ENCODE results near the gene SMOC2. TPM values are rescaled to one million over a fixed set of nuclear protein-coding genes. Genes with fewer than 3 reads are reported as not detected.

SMOC2 gene
- total and polyA plus RNA-seq, 2 experiments from 2014 or later, result 1.9 to 3.2 TPM

GRCh38 chr6:168709991-168710390, 269.0 kb downstream of the SMOC2 start:
- H3K27ac ChIP-seq, result no peak overlapping the region
- DNase-seq (ENCODE audit: low read depth in 1 of 2, low spot score in 1 of 2), result no peak
- H3K36me3 ChIP-seq, result no peaks in the 10 kb centered on the region
- TF ChIP-seq, protein P1, sequence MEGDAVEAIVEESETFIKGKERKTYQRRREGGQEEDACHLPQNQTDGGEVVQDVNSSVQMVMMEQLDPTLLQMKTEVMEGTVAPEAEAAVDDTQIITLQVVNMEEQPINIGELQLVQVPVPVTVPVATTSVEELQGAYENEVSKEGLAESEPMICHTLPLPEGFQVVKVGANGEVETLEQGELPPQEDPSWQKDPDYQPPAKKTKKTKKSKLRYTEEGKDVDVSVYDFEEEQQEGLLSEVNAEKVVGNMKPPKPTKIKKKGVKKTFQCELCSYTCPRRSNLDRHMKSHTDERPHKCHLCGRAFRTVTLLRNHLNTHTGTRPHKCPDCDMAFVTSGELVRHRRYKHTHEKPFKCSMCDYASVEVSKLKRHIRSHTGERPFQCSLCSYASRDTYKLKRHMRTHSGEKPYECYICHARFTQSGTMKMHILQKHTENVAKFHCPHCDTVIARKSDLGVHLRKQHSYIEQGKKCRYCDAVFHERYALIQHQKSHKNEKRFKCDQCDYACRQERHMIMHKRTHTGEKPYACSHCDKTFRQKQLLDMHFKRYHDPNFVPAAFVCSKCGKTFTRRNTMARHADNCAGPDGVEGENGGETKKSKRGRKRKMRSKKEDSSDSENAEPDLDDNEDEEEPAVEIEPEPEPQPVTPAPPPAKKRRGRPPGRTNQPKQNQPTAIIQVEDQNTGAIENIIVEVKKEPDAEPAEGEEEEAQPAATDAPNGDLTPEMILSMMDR (IDR thresholded peaks at IDR 0.05; ENCODE audit: low read depth, low read length), result no peak
- no peak overlapping the region for H3K4me3 ChIP-seq
- no peaks in the 10 kb centered on the region for H3K4me1 ChIP-seq (ENCODE audit: low read depth)
- no peaks in the 10 kb centered on the region for H3K9me3 ChIP-seq (ENCODE audit: low read depth)
- no peaks in the 10 kb centered on the region for H3K27me3 ChIP-seq

DNA sequence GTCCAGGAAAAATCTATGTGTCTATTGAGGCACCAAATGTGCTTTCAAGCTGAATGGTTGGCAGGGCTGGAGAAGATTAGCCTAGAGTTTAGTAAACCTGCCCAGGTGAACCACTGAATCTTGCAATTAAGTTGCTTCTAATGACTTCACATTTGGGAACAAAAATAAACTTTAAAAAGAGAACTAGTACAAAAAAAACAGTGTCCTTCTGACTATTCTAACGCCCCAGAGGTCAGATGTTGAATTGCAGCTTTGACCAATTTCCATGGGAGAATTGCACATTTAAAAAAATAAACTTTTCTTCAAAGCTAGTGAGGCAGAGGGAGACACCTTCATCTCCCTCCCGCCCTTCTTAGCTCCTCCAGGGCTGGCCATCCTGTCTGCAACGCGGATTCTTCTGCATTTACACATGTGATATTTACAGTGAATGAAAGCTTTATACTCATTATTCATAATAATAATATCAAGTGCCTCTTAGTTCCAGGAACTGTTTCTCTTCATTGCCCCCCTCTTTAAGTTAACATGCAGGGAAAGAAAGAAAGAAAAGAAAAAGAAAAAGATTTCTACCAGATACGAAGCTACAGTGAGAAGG, 270.2 kb downstream of the SMOC2 start:
- no peaks in the 10 kb centered on the region for H3K36me3 ChIP-seq
- peak in 1 of 2 donors; percentile 11 for DNase-seq (ENCODE audit: low read depth in 1 of 2, low spot score in 1 of 2)
- H3K27me3 ChIP-seq, result no peaks in the 10 kb centered on the region
- no peak overlapping the region for H3K27ac ChIP-seq
- TF ChIP-seq, protein P1 (IDR thresholded peaks at IDR 0.05; ENCODE audit: low read depth, low read length), result peak; percentile 52
- H3K9me3 ChIP-seq (ENCODE audit: low read depth), result no peaks in the 10 kb centered on the region
- no peak overlapping the region for H3K4me3 ChIP-seq
- no peaks in the 10 kb centered on the region for H3K4me1 ChIP-seq (ENCODE audit: low read depth)

GRCh38 chr6:168711666-168712300, 270.8 kb downstream of the SMOC2 start:
- Histone ChIP-seq H3K9me3 (ENCODE audit: low read depth) (no peaks in the 10 kb centered on the region), H3K27me3 (no peaks in the 10 kb centered on the region), H3K36me3 (no peaks in the 10 kb centered on the region), H3K4me3 (no peak overlapping the region), H3K4me1 (ENCODE audit: low read depth) (no peaks in the 10 kb centered on the region), H3K27ac (no peak overlapping the region)
- no peak for DNase-seq (ENCODE audit: low read depth in 1 of 2, low spot score in 1 of 2)
- TF ChIP-seq, protein P1 (IDR thresholded peaks at IDR 0.05; ENCODE audit: low read depth, low read length), result no peak

- Histone ChIP-seq H3K9me3 (ENCODE audit: low read depth) (no peaks in the 10 kb centered on the region), H3K4me1 (ENCODE audit: low read depth) (no peaks in the 10 kb centered on the region), H3K27me3 (no peaks in the 10 kb centered on the region), H3K4me3 (no peak overlapping the region), H3K27ac (no peak overlapping the region), H3K36me3 (no peaks in the 10 kb centered on the region)
- no peak for DNase-seq (ENCODE audit: low read depth in 1 of 2, low spot score in 1 of 2)
- TF ChIP-seq, protein P1 (IDR thresholded peaks at IDR 0.05; ENCODE audit: low read depth, low read length), result no peak
Measured at GRCh38 chr6:168712993-168713392, 272.0 kb downstream of the SMOC2 start.

GRCh38 chr6:168713839-168714238, 272.9 kb downstream of the SMOC2 start:
- Histone ChIP-seq H3K4me3 (no peak overlapping the region), H3K4me1 (ENCODE audit: low read depth) (no peaks in the 10 kb centered on the region), H3K27ac (no peak overlapping the region), H3K9me3 (ENCODE audit: low read depth) (no peaks in the 10 kb centered on the region), H3K36me3 (no peaks in the 10 kb centered on the region), H3K27me3 (no peaks in the 10 kb centered on the region)
- DNase-seq (ENCODE audit: low read depth in 1 of 2, low spot score in 1 of 2), result peak in 1 of 2 donors; percentile 22
- TF ChIP-seq, protein P1 (IDR thresholded peaks at IDR 0.05; ENCODE audit: low read depth, low read length), result peak; percentile 41

All from cardiac muscle cell (in vitro differentiated cells and primary cell).